ENCODE data around the gene CTSZ. TPM values are rescaled to one million over a fixed set of nuclear protein-coding genes. Genes with fewer than 3 reads are reported as not detected.

The CTSZ gene
- total and polyA plus RNA-seq, 10 of the 15 experiments (the other 5 are each of a cell fraction or from before 2014, with no cell fraction given), result 6.0 to 301 (median 154) TPM

DNA sequence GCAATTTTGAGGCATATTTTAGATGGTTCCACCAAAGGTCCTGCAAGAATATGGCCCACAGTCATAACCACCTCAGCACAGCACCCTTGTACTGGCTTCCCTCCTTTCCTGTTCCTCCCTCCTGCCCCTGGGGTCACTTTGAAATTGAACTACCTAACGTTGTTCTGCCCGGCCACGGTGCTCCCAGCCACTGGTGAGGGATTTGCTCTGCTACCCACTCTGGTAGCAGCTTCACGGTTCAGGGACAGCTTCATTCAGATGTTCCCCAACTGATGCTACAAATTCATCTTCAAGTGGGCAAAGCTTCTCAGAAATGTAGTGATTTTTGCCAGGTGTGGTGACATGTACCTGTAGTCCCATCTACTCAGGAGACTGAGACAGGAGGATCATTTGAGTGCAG, 33.9 kb downstream of the CTSZ start:
- SMC1A ChIA-PET (ENCODE audit: uncharacterized antibody, unreplicated experiment), result interaction anchor here (1.1 kb wide), 1 partner anchor 36 kb away, joined by 3 read pairs; no protein-coding TSS in a partner anchor
- no peaks in the 10 kb centered on the region for H3K27me3 ChIP-seq (replicated peaks in 1 of 2; ENCODE audit: control insufficient read depth in 2 of 2, insufficient read depth in 2 of 2, low read length in 1 of 2)
- H3K27ac ChIP-seq (ENCODE audit: control insufficient read depth, insufficient read depth), result no peak overlapping the region
- H4K20me1 ChIP-seq (ENCODE audit: control insufficient read depth, insufficient read depth), result no peaks in the 10 kb centered on the region
- no peak overlapping the region for H3K9ac ChIP-seq (ENCODE audit: control insufficient read depth, insufficient read depth, low read length)
- TF ChIP-seq KLF5 (IDR thresholded peaks at IDR 0.05; ENCODE audit: partially characterized antibody), result no peak
- TF ChIP-seq TAF1 (IDR thresholded peaks at IDR 0.05; ENCODE audit: borderline replicate concordance, low read depth, low read length), result no peak
- no peak for TF ChIP-seq POLR2AphosphoS5 (IDR thresholded peaks at IDR 0.05; ENCODE audit: low read length)
- no peak for TF ChIP-seq TBL1XR1 (IDR thresholded peaks at IDR 0.05; ENCODE audit: low read depth, low read length)
- TF ChIP-seq JUND (IDR thresholded peaks at IDR 0.05; ENCODE audit: low read depth, low read length), result no peak
- TF ChIP-seq, protein P1, sequence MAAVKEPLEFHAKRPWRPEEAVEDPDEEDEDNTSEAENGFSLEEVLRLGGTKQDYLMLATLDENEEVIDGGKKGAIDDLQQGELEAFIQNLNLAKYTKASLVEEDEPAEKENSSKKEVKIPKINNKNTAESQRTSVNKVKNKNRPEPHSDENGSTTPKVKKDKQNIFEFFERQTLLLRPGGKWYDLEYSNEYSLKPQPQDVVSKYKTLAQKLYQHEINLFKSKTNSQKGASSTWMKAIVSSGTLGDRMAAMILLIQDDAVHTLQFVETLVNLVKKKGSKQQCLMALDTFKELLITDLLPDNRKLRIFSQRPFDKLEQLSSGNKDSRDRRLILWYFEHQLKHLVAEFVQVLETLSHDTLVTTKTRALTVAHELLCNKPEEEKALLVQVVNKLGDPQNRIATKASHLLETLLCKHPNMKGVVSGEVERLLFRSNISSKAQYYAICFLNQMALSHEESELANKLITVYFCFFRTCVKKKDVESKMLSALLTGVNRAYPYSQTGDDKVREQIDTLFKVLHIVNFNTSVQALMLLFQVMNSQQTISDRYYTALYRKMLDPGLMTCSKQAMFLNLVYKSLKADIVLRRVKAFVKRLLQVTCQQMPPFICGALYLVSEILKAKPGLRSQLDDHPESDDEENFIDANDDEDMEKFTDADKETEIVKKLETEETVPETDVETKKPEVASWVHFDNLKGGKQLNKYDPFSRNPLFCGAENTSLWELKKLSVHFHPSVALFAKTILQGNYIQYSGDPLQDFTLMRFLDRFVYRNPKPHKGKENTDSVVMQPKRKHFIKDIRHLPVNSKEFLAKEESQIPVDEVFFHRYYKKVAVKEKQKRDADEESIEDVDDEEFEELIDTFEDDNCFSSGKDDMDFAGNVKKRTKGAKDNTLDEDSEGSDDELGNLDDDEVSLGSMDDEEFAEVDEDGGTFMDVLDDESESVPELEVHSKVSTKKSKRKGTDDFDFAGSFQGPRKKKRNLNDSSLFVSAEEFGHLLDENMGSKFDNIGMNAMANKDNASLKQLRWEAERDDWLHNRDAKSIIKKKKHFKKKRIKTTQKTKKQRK (IDR thresholded peaks at IDR 0.05; ENCODE audit: low read depth, low read length), result no peak
- TF ChIP-seq NFYA (IDR thresholded peaks at IDR 0.05; ENCODE audit: borderline replicate concordance, low read depth, low read length), result no peak
- no peak for TF ChIP-seq RCOR1 (conservative IDR thresholded peaks at IDR 0.05; ENCODE audit: low read depth, low read length)
- no peak for TF ChIP-seq FOXM1 (IDR thresholded peaks at IDR 0.05; ENCODE audit: low read depth, low read length)
- TF ChIP-seq BCL11A (IDR thresholded peaks at IDR 0.05; ENCODE audit: low read depth, low read length), result no peak
- no peak for TF ChIP-seq POU2F2 (IDR thresholded peaks at IDR 0.05; ENCODE audit: borderline replicate concordance, low read depth, low read length)
- TF ChIP-seq HCFC1 (IDR thresholded peaks at IDR 0.05; ENCODE audit: low read length), result no peak
- TF ChIP-seq, protein P2, sequence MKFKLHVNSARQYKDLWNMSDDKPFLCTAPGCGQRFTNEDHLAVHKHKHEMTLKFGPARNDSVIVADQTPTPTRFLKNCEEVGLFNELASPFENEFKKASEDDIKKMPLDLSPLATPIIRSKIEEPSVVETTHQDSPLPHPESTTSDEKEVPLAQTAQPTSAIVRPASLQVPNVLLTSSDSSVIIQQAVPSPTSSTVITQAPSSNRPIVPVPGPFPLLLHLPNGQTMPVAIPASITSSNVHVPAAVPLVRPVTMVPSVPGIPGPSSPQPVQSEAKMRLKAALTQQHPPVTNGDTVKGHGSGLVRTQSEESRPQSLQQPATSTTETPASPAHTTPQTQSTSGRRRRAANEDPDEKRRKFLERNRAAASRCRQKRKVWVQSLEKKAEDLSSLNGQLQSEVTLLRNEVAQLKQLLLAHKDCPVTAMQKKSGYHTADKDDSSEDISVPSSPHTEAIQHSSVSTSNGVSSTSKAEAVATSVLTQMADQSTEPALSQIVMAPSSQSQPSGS (IDR thresholded peaks at IDR 0.05; ENCODE audit: low read length), result no peak
- TF ChIP-seq ZZZ3 (IDR thresholded peaks at IDR 0.05; ENCODE audit: control insufficient read depth, insufficient read length, low read depth), result no peak
- TF ChIP-seq ZNF24 (IDR thresholded peaks at IDR 0.05), result no peak
- peaks cover 2% of the 10 kb centered on the region; the same call in 2 of the 3 replicates for H3K9me3 ChIP-seq (replicated peaks; ENCODE audit: control insufficient read depth, insufficient read depth, low read length)
- no peak overlapping the region for H2AFZ ChIP-seq (ENCODE audit: control insufficient read depth, low read depth, low read length)
- CTCF ChIA-PET, result no interaction called here
- FAIRE-seq (no peak), ATAC-seq (no peak), DNase-seq (ENCODE audit: low read depth, low spot score) (no peak)
- BruUV-seq (replicated peaks), result no TSS peak
- intact Hi-C loops (cut with micrococcal nuclease; ENCODE audit: unreplicated experiment) (no loop called here), in situ Hi-C loops (cut with MboI) (no loop called here)
- H3K4me3 ChIP-seq, result no peak overlapping the region
- H3K4me1 ChIP-seq (ENCODE audit: control insufficient read depth, insufficient read depth, low read length), result peaks cover 18% of the 10 kb centered on the region
- no peak overlapping the region for H3K4me2 ChIP-seq (ENCODE audit: control insufficient read depth, insufficient read depth)
- H3K36me3 ChIP-seq (ENCODE audit: control insufficient read depth in 2 of 2, insufficient read depth in 2 of 2, low read length in 1 of 2), result no peaks in the 10 kb centered on the region
- H3K79me2 ChIP-seq (ENCODE audit: control insufficient read depth, insufficient read depth, low read length), result no peaks in the 10 kb centered on the region
- RAD21 ChIA-PET (ENCODE audit: unreplicated experiment), result no interaction called here
- POLR2A ChIA-PET, result no interaction called here
- WGBS (ENCODE audit: insufficient coverage, insufficient replicate concordance, low lambda C conversion rate, missing lambda C conversion rate), result 48% methylated on average over 4 of the region's 4 CpGs

Data from GM12878 (cell line).